ENCODE data around the gene KDM1A. TPM values are rescaled to one million over a fixed set of nuclear protein-coding genes. Genes with fewer than 3 reads are reported as not detected.

The KDM1A gene
- total and polyA plus RNA-seq, 10 donors, result 18.4 to 47.2 (median 37.9) TPM

GRCh38 chr1:23110391-23110790, 91.1 kb downstream of the KDM1A start:
- TF ChIP-seq, protein P1, sequence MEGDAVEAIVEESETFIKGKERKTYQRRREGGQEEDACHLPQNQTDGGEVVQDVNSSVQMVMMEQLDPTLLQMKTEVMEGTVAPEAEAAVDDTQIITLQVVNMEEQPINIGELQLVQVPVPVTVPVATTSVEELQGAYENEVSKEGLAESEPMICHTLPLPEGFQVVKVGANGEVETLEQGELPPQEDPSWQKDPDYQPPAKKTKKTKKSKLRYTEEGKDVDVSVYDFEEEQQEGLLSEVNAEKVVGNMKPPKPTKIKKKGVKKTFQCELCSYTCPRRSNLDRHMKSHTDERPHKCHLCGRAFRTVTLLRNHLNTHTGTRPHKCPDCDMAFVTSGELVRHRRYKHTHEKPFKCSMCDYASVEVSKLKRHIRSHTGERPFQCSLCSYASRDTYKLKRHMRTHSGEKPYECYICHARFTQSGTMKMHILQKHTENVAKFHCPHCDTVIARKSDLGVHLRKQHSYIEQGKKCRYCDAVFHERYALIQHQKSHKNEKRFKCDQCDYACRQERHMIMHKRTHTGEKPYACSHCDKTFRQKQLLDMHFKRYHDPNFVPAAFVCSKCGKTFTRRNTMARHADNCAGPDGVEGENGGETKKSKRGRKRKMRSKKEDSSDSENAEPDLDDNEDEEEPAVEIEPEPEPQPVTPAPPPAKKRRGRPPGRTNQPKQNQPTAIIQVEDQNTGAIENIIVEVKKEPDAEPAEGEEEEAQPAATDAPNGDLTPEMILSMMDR (IDR thresholded peaks at IDR 0.05 in 8 of 11, conservative IDR thresholded peaks at IDR 0.05 in 3 of 11), result no peak
- TF ChIP-seq POLR2AphosphoS5 (IDR thresholded peaks at IDR 0.05), result no peak
- TF ChIP-seq POLR2A (IDR thresholded peaks at IDR 0.05), result no peak
- Histone ChIP-seq H3K27ac (peak overlapping the region in 1 of 8 donors; percentile 11), H3K27me3 (replicated peaks in 1 of 7) (no peaks in the 10 kb centered on the region), H3K4me1 (peaks cover 24 to 62% (median 43%) of the 10 kb centered on the region in 6 donors), H3K36me3 (peaks cover 0 to 36% (median 9%) of the 10 kb centered on the region in 6 donors), H3K4me3 (no peak overlapping the region), H3K9me3 (no peaks in the 10 kb centered on the region)
- no peak for DNase-seq
- WGBS, 5 donors, result 96 to 98% (median 98%) methylated on average over 5 of the region's 5 CpGs
- intact Hi-C loops (cut with DNase I; ENCODE audit: low total_unique reads), result loop anchor here (5.0 kb wide), 1 partner anchor 57 kb away; the partner anchor contains the start of gene LUZP1

GRCh38 chr1:23111600-23112535, 92.6 kb downstream of the KDM1A start:
- intact Hi-C loops (cut with DNase I; ENCODE audit: low total_unique reads), result loop anchor here (5.0 kb wide), 1 partner anchor 55 kb away; the partner anchor contains the start of gene LUZP1
- H3K27me3 ChIP-seq (replicated peaks in 1 of 7), result no peaks in the 10 kb centered on the region
- H3K4me3 ChIP-seq, result no peak overlapping the region
- TF ChIP-seq, protein P1 (IDR thresholded peaks at IDR 0.05 in 8 of 11, conservative IDR thresholded peaks at IDR 0.05 in 3 of 11), result no peak
- no peak for TF ChIP-seq POLR2A (IDR thresholded peaks at IDR 0.05)
- TF ChIP-seq POLR2AphosphoS5 (IDR thresholded peaks at IDR 0.05), result no peak
- peaks cover 0 to 22% (median 9%) of the 10 kb centered on the region in 6 donors for H3K36me3 ChIP-seq
- no peaks in the 10 kb centered on the region for H3K9me3 ChIP-seq
- DNase-seq, result no peak
- H3K27ac ChIP-seq, result peak overlapping the region in 4 of 8 donors; percentile 6 to 39 (median 24)
- WGBS, 5 donors, result 72 to 86% (median 77%) methylated on average over 6 of the region's 6 CpGs
- peaks cover 28 to 77% (median 54%) of the 10 kb centered on the region in 6 donors for H3K4me1 ChIP-seq

- WGBS, 5 donors, result 70 to 82% (median 75%) methylated on average over 6 of the region's 6 CpGs
- H3K27ac ChIP-seq, result peak overlapping the region in 6 of 8 donors; percentile 7 to 53 (median 34)
- intact Hi-C loops (cut with DNase I; ENCODE audit: low total_unique reads), result loop anchor here (5.0 kb wide), 1 partner anchor 53 kb away; the partner anchor contains the start of gene LUZP1
- no peak for TF ChIP-seq POLR2A (IDR thresholded peaks at IDR 0.05)
- TF ChIP-seq, protein P1 (IDR thresholded peaks at IDR 0.05 in 8 of 11, conservative IDR thresholded peaks at IDR 0.05 in 3 of 11), result no peak
- no peak for TF ChIP-seq POLR2AphosphoS5 (IDR thresholded peaks at IDR 0.05)
- H3K36me3 ChIP-seq, result no peaks in the 10 kb centered on the region
- peaks cover 28 to 99% (median 71%) of the 10 kb centered on the region in 6 donors for H3K4me1 ChIP-seq
- DNase-seq, result no peak
- no peak overlapping the region for H3K4me3 ChIP-seq
- H3K27me3 ChIP-seq (replicated peaks in 1 of 7), result no peaks in the 10 kb centered on the region
- no peaks in the 10 kb centered on the region for H3K9me3 ChIP-seq
These were observed 95.3 kb downstream of the KDM1A start for GRCh38 chr1:23114424-23115079.
